Liver (tissue), 9 donors: ENCODE data around the gene PGAP6. TPM values are rescaled to one million over a fixed set of nuclear protein-coding genes. Genes with fewer than 3 reads are reported as not detected.

Source experiments
- DNase-seq: peaks from one replicate; pipeline ENCODE4 v3.0.0-alpha.2; 2017; ENCODE audit warnings: low spot score
- H3K27ac ChIP-seq, 2 donors: one replicate each; pipeline ENCODE4 v1.7.0; 2013; ENCODE audit warnings: inconsistent platforms in 2 of 2, low read length in 2 of 2, control low read depth in 1 of 2, low read depth in 1 of 2, mild to moderate bottlenecking in 1 of 2
- H3K27me3 ChIP-seq, 4 donors: one replicate each; pipeline versions ENCODE4 v1.6.1 to v1.7.0; 2013; ENCODE audit warnings: low read length in 3 of 4, inconsistent platforms in 1 of 4, mild to moderate bottlenecking in 1 of 4, moderate library complexity in 1 of 4; ENCODE audit not compliant: control insufficient read depth in 4 of 4, insufficient read depth in 4 of 4
- H3K36me3 ChIP-seq, 4 donors: one replicate each; pipeline versions ENCODE4 v1.6.1 to v1.7.0; 2013; ENCODE audit warnings: low read length in 3 of 4, mild to moderate bottlenecking in 3 of 4, low read depth in 1 of 4, moderate library complexity in 1 of 4; ENCODE audit not compliant: control insufficient read depth in 4 of 4, insufficient read depth in 3 of 4
- H3K4me1 ChIP-seq, 4 donors: one replicate each; pipeline versions ENCODE4 v1.6.1 to v1.7.0; 2013; ENCODE audit warnings: low read length in 3 of 4, mild to moderate bottlenecking in 3 of 4, moderate library complexity in 1 of 4; ENCODE audit not compliant: control insufficient read depth in 4 of 4, insufficient read depth in 4 of 4
- H3K4me3 ChIP-seq, 3 donors: one replicate each; pipeline versions ENCODE4 v1.6.1 to v1.7.0; 2013; ENCODE audit warnings: low read length in 3 of 3, control low read depth in 1 of 3, low read depth in 1 of 3, mild to moderate bottlenecking in 1 of 3
- H3K9ac ChIP-seq, 2 donors: one replicate each; pipeline ENCODE4 v1.7.0; 2013; ENCODE audit warnings: low read length in 2 of 2, mild to moderate bottlenecking in 2 of 2, moderate library complexity in 2 of 2, control low read depth in 1 of 2, low read depth in 1 of 2
- H3K9me3 ChIP-seq, 4 donors: one replicate each; pipeline versions ENCODE4 v1.6.1 to v1.7.0; 2013; ENCODE audit warnings: low read length in 3 of 4; ENCODE audit not compliant: control insufficient read depth in 4 of 4
- ATF3 ChIP-seq: IDR thresholded peaks from 2 replicates; pipeline ENCODE4 v1.6.1; 2016; ENCODE audit warnings: antibody characterized with exemption
- CTCF ChIP-seq: fragments of 150-350 bp; IDR thresholded peaks from 2 replicates; pipeline ENCODE4 v1.5.1; 2017; ENCODE audit warnings: improper control_type of control experiment, low read depth, low read length; ENCODE audit not compliant: missing input control
- EGR1 ChIP-seq, 2 donors: IDR thresholded peaks; 2 replicates each; pipeline ENCODE4 v1.6.1; 2016 to 2018; ENCODE audit warnings: antibody characterized with exemption in 2 of 2, low read depth in 2 of 2
- FOXA1 ChIP-seq: IDR thresholded peaks from 2 replicates; pipeline ENCODE4 v1.6.1; 2016; ENCODE audit warnings: antibody characterized with exemption
- FOXA2 ChIP-seq: IDR thresholded peaks from 2 replicates; pipeline ENCODE4 v1.6.1; 2016; ENCODE audit warnings: antibody characterized with exemption
- GABPA ChIP-seq, 2 donors: IDR thresholded peaks in 1 of 2; conservative IDR thresholded peaks in 1 of 2; 2 replicates each; pipeline ENCODE4 v1.6.1; 2016; ENCODE audit warnings: antibody characterized with exemption in 2 of 2, mild to moderate bottlenecking in 1 of 2, moderate library complexity in 1 of 2
- HNF4A ChIP-seq, 2 donors: conservative IDR thresholded peaks; 2 replicates each; pipeline ENCODE4 v1.6.1; 2016; ENCODE audit warnings: antibody characterized with exemption in 2 of 2, mild to moderate bottlenecking in 2 of 2
- HNF4G ChIP-seq: IDR thresholded peaks from 2 replicates; pipeline ENCODE4 v1.6.1; 2016; ENCODE audit warnings: antibody characterized with exemption
- JUND ChIP-seq, 2 donors: IDR thresholded peaks; 2 replicates each; pipeline ENCODE4 v1.6.1; 2016; ENCODE audit warnings: antibody characterized with exemption in 2 of 2
- MAX ChIP-seq: IDR thresholded peaks from 2 replicates; pipeline ENCODE4 v1.6.1; 2016; ENCODE audit warnings: antibody characterized with exemption
- NR2F2 ChIP-seq: IDR thresholded peaks from 2 replicates; pipeline ENCODE4 v1.6.1; 2016; ENCODE audit warnings: antibody characterized with exemption
- RAD21 ChIP-seq, 2 donors: IDR thresholded peaks; 2 replicates each; pipeline ENCODE4 v1.6.1; 2016; ENCODE audit warnings: antibody characterized with exemption in 2 of 2, mild to moderate bottlenecking in 2 of 2
- REST ChIP-seq: IDR thresholded peaks from 2 replicates; pipeline ENCODE4 v1.6.1; 2016; ENCODE audit warnings: antibody characterized with exemption, mild to moderate bottlenecking
- RXRA ChIP-seq, 2 donors: IDR thresholded peaks; 2 replicates each; pipeline ENCODE4 v1.6.1; 2017 to 2018; ENCODE audit warnings: antibody characterized with exemption in 2 of 2, mild to moderate bottlenecking in 1 of 2
- SP1 ChIP-seq: IDR thresholded peaks from 2 replicates; pipeline ENCODE4 v1.6.1; 2018; ENCODE audit warnings: antibody characterized with exemption, mild to moderate bottlenecking
- TAF1 ChIP-seq: conservative IDR thresholded peaks from 2 replicates; pipeline ENCODE4 v1.6.1; 2016; ENCODE audit warnings: antibody characterized with exemption, mild to moderate bottlenecking
- YY1 ChIP-seq: IDR thresholded peaks from 2 replicates; pipeline ENCODE4 v1.6.1; 2016; ENCODE audit warnings: antibody characterized with exemption, mild to moderate bottlenecking
- ZBTB33 ChIP-seq: IDR thresholded peaks from 2 replicates; pipeline ENCODE4 v1.6.1; 2016; ENCODE audit warnings: antibody characterized with exemption
- WGBS: extraction: QIAGEN DNeasy Blood & Tissue Kit; methylation state at CpG from one replicate; pipeline ENCODE4 v1.1.7; 2013; 5-methylcytosine and 5-hydroxymethylcytosine counted together
- polyA plus RNA-seq, 2 donors: library from polyadenylated mRNA; stranded (reverse) in 1 of 2; unstranded in 1 of 2; fragments of 200-250 nt in 1 of 2; fragments of >200 nt in 1 of 2; fragmentation: Nextera tagmentation in 1 of 2; extraction: Ambion mirVana in 1 of 2; gene quantifications; one replicate each; pipeline versions ENCODE4 v1.2.1 to v1.2.3, GENCODE V29; 2013 to 2015
- total RNA-seq, 2 donors: library from RNA; depleted of rRNA; stranded (reverse); fragments of >200 nt; gene quantifications; one replicate each; pipeline ENCODE4 v1.2.3, GENCODE V29; 2014
- donor health status: healthy.
- donor health status: healthy.
- donor health status: healthy.
- donor health status: healthy.
- donor health status: healthy.

Gene PGAP6
- total and polyA plus RNA-seq, 4 donors, result 18.9 to 50.5 (median 38.0) TPM

GRCh38 chr16:375212-375611 is 6.6 kb downstream of the PGAP6 start (continued):
- TF ChIP-seq MAX (no peak), YY1 (no peak)

GRCh38 chr16:374616-374926 is 7.2 kb downstream of the PGAP6 start:
- Histone ChIP-seq H3K4me3 (no peak overlapping the region), H3K27ac (no peak overlapping the region), H3K4me1 (peaks cover 4 to 13% (median 10%) of the 10 kb centered on the region in 4 donors), H3K9ac (no peak overlapping the region), H3K27me3 (no peaks in the 10 kb centered on the region), H3K9me3 (no peaks in the 10 kb centered on the region), H3K36me3 (peaks cover 0 to 38% (median 17%) of the 10 kb centered on the region in 4 donors)
- TF ChIP-seq GABPA (IDR thresholded peaks at IDR 0.05 in 1 of 2, conservative IDR thresholded peaks at IDR 0.05 in 1 of 2) (no peak), ZBTB33 (no peak), REST (no peak), HNF4A (conservative IDR thresholded peaks at IDR 0.05) (no peak), SP1 (no peak), NR2F2 (no peak), TAF1 (no peak), RAD21 (IDR thresholded peaks at IDR 0.05) (no peak), FOXA2 (no peak), MAX (no peak), ATF3 (no peak), RXRA (IDR thresholded peaks at IDR 0.05) (no peak), JUND (IDR thresholded peaks at IDR 0.05) (no peak), HNF4G (no peak), CTCF (no peak), EGR1 (IDR thresholded peaks at IDR 0.05; ENCODE audit: low read depth in 2 of 2) (no peak), YY1 (no peak), FOXA1 (no peak)
- 91% methylated on average over 9 of the region's 9 CpGs for WGBS
- no peak for DNase-seq
